Activated gamma-delta T cell treated with Interleukin-2 at 50 U/mL for 16 hours (primary cell): Measurements from ENCODE around the gene BTBD9.

Source experiments
- DNase-seq: peaks from one replicate; pipeline ENCODE4 v3.0.0-alpha.2; 2020

BTBD9 gene

GRCh38 chr6:38417521-38417920 is 222.2 kb downstream of the BTBD9 start:
- DNase-seq, result no peak

GRCh38 chr6:38415231-38416005 is 224.3 kb downstream of the BTBD9 start:
- DNase-seq, result no peak

GRCh38 chr6:38413102-38413800 is 226.5 kb downstream of the BTBD9 start:
- no peak for DNase-seq

DNA sequence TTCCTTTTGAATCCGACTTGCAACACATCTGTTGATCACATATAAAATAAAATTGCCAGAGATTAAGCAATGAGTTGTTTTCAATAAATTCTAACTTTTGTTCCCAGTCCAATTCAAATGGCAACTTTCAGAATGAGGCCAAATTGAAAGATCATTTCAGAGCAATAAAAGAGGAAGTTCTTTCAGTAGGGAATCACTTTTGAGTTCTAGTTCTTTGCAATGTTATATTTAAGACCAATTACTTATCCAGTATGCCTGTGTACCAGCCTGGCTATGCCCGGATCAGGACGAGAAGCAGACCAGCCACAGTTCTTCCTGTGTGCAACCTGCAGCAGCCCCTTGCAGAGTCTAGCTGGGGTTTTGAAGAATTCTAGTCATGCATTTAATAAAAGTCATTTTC is 232.5 kb downstream of the BTBD9 start:
- no peak for DNase-seq

DNA sequence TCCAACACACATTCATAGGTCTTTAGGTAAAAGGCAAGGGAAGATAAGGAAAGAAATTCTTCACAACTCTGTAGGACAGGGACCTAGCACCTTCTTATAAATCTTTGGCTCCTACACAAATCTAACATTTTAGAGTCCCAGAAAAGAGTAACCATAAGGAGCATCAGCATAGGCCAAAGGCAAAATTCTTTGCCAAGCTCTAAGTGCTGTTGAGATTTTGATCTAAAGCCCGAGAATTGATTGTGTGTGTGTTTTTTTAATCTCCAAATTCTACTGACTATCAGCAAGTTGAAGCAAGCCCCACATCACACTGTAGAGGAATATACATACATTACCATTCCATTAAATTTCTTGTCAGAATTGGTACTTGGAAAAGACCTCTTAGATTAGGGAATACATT is 233.6 kb downstream of the BTBD9 start:
- no peak for DNase-seq

DNA sequence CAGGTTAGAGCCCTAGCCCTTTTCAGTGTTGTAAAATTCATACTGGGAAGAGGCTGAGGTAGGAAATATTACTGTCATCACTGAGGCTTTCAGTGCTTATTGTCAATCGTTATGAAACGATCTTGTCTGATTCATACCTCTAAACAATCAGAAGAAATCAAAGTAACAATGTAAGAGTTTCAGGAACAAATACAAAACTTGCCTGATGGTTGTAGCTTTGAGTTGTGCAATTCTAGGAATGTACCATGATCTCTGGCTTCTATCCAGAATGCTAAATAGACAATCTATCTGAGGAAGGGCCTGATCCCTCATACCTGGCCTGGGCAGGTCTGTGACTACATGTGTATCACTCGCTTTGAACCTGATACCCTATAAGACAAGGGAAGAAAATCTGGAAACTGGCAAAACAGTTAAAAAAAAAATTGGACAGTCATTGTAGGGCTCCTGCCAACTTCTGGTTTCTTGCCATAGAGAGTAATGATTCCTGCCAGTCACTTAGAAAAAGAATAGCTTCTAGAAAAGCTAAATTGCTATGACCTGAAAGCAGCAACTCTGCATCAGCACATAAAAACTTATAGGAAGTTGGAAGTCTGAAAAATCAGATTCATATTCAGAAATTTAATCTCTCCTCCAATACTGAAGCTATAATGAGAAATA is 234.7 kb downstream of the BTBD9 start:
- DNase-seq, result no peak

GRCh38 chr6:38404355-38404754 is 235.4 kb downstream of the BTBD9 start:
- no peak for DNase-seq

DNA sequence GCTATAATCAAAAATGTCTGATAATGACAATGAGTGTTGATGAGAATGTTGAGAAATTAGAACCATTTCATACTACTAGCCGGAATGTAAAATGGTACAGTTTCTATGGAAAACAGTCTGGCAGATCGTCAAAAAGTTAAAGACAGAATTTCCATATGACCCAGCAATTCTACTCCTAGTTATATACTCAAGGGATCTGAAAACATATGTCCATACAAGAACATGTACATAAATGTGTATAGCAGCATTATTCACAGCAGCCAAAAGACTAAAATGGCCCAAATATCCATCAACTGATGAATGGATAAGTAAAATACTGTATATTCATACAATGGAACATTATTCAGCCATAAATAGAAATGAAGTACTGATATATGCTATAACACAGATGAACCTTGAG is 236.2 kb downstream of the BTBD9 start:
- DNase-seq, result no peak

GRCh38 chr6:38400764-38401163 is 239.0 kb downstream of the BTBD9 start:
- DNase-seq, result no peak

- no peak for DNase-seq
These were observed 239.6 kb downstream of the BTBD9 start for GRCh38 chr6:38400101-38400500.

- no peak for DNase-seq
These were observed 243.5 kb downstream of the BTBD9 start for GRCh38 chr6:38396209-38396608.

- DNase-seq, result no peak
These were observed 245.7 kb downstream of the BTBD9 start for GRCh38 chr6:38393986-38394385.

- no peak for DNase-seq
These were observed 247.8 kb downstream of the BTBD9 start for GRCh38 chr6:38391626-38392579.

DNA sequence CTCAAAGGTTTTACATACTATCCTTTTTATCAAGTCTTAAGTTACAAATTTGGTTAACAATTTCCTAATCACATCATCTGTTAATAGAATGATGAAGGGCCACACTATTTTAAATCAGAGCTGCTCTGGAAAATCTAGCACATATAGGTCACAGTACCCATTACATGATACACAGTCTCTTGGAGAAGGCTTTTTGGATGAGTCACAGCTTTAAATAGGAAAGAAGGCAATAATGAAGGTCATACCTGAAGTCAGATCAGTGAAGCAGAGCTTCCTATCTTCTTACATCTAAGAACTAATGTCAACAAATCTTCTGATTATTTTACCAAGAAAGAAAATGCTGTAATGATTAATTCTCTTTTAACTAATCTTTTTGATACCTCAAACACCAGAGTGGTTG is 248.5 kb downstream of the BTBD9 start:
- no peak for DNase-seq

- no peak for DNase-seq
These were observed 249.9 kb downstream of the BTBD9 start for GRCh38 chr6:38389875-38390274.

DNA sequence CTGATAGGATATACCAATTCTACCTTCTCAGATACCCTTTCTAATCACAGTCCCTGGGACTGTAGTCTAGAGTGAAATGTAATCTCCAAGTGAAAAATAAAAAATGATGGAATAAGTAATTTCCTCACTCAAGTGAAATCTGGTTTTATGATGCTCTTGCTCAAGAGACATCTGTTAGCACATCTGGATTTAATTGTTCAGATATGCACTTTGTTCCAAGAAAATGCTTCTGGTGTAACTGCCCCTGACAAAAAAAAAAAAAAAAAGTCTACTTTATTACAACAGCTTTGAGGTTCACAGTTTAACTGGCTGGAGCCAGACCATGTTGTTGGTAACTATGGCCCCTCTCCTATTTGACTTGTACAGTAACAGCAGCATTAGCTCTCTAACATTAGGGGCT is 251.8 kb downstream of the BTBD9 start:
- DNase-seq, result no peak

DNA sequence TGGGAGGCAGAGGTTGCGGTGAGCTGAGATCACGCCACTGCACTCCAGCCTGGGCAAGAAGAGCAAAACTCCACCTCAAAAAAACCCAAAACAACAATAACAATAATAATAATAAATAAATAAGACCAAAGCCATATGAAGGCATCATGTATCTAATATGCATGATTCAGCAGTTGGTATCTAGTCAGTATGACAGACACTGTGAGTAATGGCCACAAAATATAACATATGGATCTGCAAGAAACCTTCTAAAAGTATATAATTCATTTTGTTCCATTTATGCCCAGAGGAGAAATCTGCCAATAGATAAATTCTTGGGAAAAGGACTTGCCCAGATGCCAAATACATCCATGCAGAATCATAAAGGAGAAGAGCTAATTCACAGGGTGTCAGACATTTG is 252.3 kb downstream of the BTBD9 start:
- no peak for DNase-seq

GRCh38 chr6:38378801-38379200 is 260.9 kb downstream of the BTBD9 start:
- no peak for DNase-seq

DNA sequence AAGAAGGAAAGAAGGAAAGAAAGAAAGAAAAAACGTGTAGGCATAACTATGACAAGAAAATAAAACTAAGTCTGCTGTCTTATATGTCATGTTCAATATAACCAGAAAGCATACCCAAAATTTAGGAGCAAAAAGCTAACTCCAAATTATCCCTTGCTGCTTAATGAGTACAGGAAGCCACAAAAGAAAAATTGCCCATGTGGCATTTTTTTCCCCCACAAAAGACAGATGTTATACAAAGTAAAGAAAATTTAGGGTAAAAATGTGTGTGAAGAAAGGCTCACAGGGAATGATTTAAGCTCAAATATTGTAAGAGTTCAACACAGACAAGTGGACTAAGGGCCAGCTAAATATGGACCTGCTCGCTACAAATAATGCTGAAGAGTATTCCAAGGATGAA is 263.8 kb downstream of the BTBD9 start:
- DNase-seq, result no peak

- no peak for DNase-seq
These were observed 264.4 kb downstream of the BTBD9 start for GRCh38 chr6:38375341-38375740.

- no peak for DNase-seq
These were observed 267.8 kb downstream of the BTBD9 start for GRCh38 chr6:38371881-38372280.

- DNase-seq, result no peak
These were observed 268.8 kb downstream of the BTBD9 start for GRCh38 chr6:38370653-38371601.
